ENCODE measurements around the gene GRIK4. TPM values are rescaled to one million over a fixed set of nuclear protein-coding genes. Genes with fewer than 3 reads are reported as not detected.

Gene GRIK4
- total and polyA plus RNA-seq, 2 donors (not counting 3 experiments of a cell fraction or from before 2014, with no cell fraction given): 0.81 to 1.6 TPM

DNA sequence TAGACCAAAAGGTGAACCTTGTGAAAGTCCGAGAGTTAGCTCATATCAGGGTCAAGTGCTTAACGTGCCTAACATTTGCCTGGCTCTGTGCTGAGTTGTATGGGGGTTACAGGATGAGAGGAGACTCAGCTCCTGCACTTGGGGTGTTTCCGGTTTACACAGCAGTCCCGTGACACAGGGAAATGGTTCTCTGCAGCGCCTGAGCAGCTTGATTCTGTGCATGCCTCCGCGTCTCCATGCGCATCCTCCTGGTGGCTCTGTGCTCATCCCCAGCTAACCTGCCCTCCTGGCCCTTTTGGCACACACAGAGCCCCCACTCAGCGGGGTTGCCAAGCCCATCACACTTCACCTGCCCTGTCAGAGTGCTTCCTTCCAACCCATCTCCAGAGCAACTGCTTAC lies 274.0 kb downstream of the GRIK4 start:
- Histone ChIP-seq H3K4me2 (ENCODE audit: insufficient read depth, low read length) (no peak overlapping the region), H3K9me3 (replicated peaks; ENCODE audit: control insufficient read depth, insufficient read depth, low read length) (no peaks in the 10 kb centered on the region), H3K79me2 (ENCODE audit: control insufficient read depth, insufficient read depth, low read length) (no peaks in the 10 kb centered on the region), H3K36me3 (ENCODE audit: control insufficient read depth in 2 of 2, extremely low read depth in 1 of 2, insufficient read depth in 2 of 2, low read length in 2 of 2) (no peaks in the 10 kb centered on the region), H4K20me1 (replicated peaks; ENCODE audit: control insufficient read depth, extremely low read depth, insufficient read depth, low read length) (no peaks in the 10 kb centered on the region), H3K4me1 (ENCODE audit: control insufficient read depth, extremely low read depth, insufficient read depth, low read length) (peaks cover 5% of the 10 kb centered on the region), H3K27ac (ENCODE audit: insufficient read depth, low read depth, low read length) (no peak overlapping the region), H2AFZ (ENCODE audit: low read depth, low read length) (no peak overlapping the region), H3K27me3 (ENCODE audit: control insufficient read depth in 2 of 2, insufficient read depth in 2 of 2, low read length in 2 of 2) (peaks cover 9 to 11% of the 10 kb centered on the region in 2 experiments), H3K9ac (replicated peaks; ENCODE audit: extremely low read depth, insufficient read depth, low read length) (no peak overlapping the region), H3K9me1 (replicated peaks; ENCODE audit: control insufficient read depth, extremely low read depth, insufficient read depth, low read length) (no peaks in the 10 kb centered on the region), H3K4me3 (replicated peaks in 1 of 3; ENCODE audit: insufficient read depth in 1 of 3, low read depth in 1 of 3, low read length in 3 of 3) (no peak overlapping the region)
- BruUV-seq (replicated peaks): no TSS peak
- TF ChIP-seq GATA2 (IDR thresholded peaks at IDR 0.05; ENCODE audit: insufficient read depth, insufficient read length, low read depth, low read length): no peak
- TF ChIP-seq, protein P1, sequence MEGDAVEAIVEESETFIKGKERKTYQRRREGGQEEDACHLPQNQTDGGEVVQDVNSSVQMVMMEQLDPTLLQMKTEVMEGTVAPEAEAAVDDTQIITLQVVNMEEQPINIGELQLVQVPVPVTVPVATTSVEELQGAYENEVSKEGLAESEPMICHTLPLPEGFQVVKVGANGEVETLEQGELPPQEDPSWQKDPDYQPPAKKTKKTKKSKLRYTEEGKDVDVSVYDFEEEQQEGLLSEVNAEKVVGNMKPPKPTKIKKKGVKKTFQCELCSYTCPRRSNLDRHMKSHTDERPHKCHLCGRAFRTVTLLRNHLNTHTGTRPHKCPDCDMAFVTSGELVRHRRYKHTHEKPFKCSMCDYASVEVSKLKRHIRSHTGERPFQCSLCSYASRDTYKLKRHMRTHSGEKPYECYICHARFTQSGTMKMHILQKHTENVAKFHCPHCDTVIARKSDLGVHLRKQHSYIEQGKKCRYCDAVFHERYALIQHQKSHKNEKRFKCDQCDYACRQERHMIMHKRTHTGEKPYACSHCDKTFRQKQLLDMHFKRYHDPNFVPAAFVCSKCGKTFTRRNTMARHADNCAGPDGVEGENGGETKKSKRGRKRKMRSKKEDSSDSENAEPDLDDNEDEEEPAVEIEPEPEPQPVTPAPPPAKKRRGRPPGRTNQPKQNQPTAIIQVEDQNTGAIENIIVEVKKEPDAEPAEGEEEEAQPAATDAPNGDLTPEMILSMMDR (IDR thresholded peaks at IDR 0.05; ENCODE audit: extremely low read depth in 1 of 2, insufficient read depth in 1 of 2, low read depth in 1 of 2, low read length in 2 of 2): no peak
- TF ChIP-seq, protein P2, sequence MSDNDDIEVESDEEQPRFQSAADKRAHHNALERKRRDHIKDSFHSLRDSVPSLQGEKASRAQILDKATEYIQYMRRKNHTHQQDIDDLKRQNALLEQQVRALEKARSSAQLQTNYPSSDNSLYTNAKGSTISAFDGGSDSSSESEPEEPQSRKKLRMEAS (IDR thresholded peaks at IDR 0.05; ENCODE audit: insufficient read depth, insufficient read length): no peak
- no peak for TF ChIP-seq POLR2AphosphoS5 (IDR thresholded peaks at IDR 0.05; ENCODE audit: insufficient read depth, low read depth, low read length)
- TF ChIP-seq EZH2 (IDR thresholded peaks at IDR 0.05; ENCODE audit: borderline replicate concordance, low read depth, low read length, severe bottlenecking): no peak
- no peak for TF ChIP-seq FOS (IDR thresholded peaks at IDR 0.05; ENCODE audit: borderline replicate concordance, insufficient read depth, low read length)
- no peak for TF ChIP-seq POLR2A (IDR thresholded peaks at IDR 0.05; ENCODE audit: low read depth, low read length)
- no peak for TF ChIP-seq JUN (IDR thresholded peaks at IDR 0.05; ENCODE audit: borderline replicate concordance, insufficient read depth, insufficient read length, low read depth)
- no peak for TF ChIP-seq MYC (IDR thresholded peaks at IDR 0.05; ENCODE audit: low read depth, low read length)
- DNase-seq (ENCODE audit: low read depth, low spot score): no peak
- dilution Hi-C loops (cut with MboI; ENCODE audit: extremely low pct_ligation_motif_present, low sequenced_read_pairs) (no loop called here), intact Hi-C loops (cut with micrococcal nuclease) (no loop called here)
- FAIRE-seq: no peak
- POLR2A ChIA-PET: no interaction called here
- CTCF ChIA-PET: interaction anchor here (1.6 to 2.0 kb wide), 3 partner anchors 16 to 72 kb away, joined by 4 to 12 read pairs (median 6); no protein-coding TSS in a partner anchor
